Nephron progenitor cell (in vitro differentiated cells): Measurements from ENCODE around the gene SLC2A9.

Source experiments
- DNase-seq: peaks from one replicate; pipeline ENCODE4 v3.0.0; 2021
- H3K27ac Mint-ChIP-seq: 2 replicates; pipeline ENCODE4 v1.8.0; 2021; ENCODE audit warnings: mild to moderate bottlenecking, moderate library complexity, mixed read lengths
- H3K27me3 Mint-ChIP-seq: 2 replicates; pipeline ENCODE4 v1.8.0; 2021; ENCODE audit warnings: mild to moderate bottlenecking, low read depth, mixed read lengths; ENCODE audit not compliant: poor library complexity
- H3K36me3 Mint-ChIP-seq: 2 replicates; pipeline ENCODE4 v1.8.0; 2021; ENCODE audit warnings: low read depth, mixed read lengths
- H3K4me1 Mint-ChIP-seq: 2 replicates; pipeline ENCODE4 v1.8.0; 2021; ENCODE audit warnings: mixed read lengths
- H3K4me3 Mint-ChIP-seq: 2 replicates; pipeline ENCODE4 v1.8.0; 2021; ENCODE audit warnings: mild to moderate bottlenecking, moderate library complexity, mixed read lengths
- H3K9me3 Mint-ChIP-seq: 2 replicates; pipeline ENCODE4 v1.8.0; 2021; ENCODE audit warnings: mild to moderate bottlenecking, moderate library complexity, mixed read lengths
- CTCF ChIP-seq: fragments of 200-600 bp; sonication (generic); IDR thresholded peaks from 2 replicates; pipeline ENCODE4 v1.5.0; 2021; ENCODE audit warnings: antibody characterized with exemption

SLC2A9 gene

DNA sequence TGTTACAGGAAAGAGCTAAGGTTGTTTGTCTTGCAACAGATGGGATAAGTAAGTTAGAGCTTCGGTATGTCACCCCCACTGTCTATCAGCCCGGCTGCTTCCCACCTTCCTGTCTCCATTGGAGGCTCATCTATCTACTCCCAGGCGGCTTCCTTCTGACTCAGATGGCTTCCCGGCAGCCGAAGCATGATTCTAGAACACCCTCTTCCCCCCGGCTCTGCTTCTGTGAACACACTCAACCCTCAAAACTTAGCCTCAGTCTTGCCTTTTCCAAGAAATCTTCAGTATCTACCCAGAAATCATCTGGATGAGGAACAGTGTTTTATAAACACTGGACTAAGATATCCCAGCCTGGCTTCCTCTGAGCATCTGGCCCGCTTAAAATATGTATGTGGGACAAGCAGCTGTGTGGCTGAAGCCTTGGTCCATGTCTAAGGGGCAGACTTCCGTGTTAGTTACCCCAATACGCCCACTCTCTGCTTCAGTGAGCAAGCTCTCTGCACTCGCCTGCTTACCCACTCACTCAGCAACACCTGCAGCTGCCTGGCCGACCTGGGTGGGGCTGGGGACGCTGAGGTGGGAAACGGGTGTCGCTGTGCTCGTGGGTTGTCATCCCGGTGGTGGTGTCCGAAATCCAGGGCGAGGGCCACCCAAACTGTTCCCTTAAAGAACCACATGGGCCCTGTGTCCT, 12.0 kb upstream of the SLC2A9 start:
- H3K9me3 Mint-ChIP-seq, result no peaks in the 10 kb centered on the region
- no peak for DNase-seq
- peaks cover 4% of the 10 kb centered on the region for H3K27me3 Mint-ChIP-seq
- peaks cover 63% of the 10 kb centered on the region for H3K4me1 Mint-ChIP-seq
- H3K4me3 Mint-ChIP-seq, result peak overlapping the region; percentile 5
- TF ChIP-seq CTCF, result no peak
- H3K36me3 Mint-ChIP-seq, result no peaks in the 10 kb centered on the region
- peak overlapping the region; percentile 15 for H3K27ac Mint-ChIP-seq

DNA sequence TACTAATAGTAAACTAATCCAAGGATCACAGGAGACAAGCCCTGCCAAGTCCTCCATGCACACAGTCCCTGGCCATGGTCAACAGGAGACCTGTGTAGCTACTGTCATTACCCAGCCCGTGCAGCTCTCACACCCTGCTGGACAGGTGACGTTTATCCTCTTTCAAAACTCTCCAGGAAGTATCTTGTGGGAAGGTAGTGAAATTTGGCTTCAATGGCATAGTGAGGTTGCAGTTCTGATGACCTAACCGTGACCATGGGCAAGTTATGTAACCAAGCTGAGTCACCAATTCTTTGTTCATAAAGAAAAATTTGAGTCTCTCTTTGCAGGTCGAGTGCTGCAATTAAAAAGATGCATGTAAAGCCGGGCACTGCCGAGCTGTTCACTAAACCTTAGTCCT, 11.3 kb upstream of the SLC2A9 start:
- TF ChIP-seq CTCF, result no peak
- H3K4me1 Mint-ChIP-seq, result peaks cover 63% of the 10 kb centered on the region
- H3K36me3 Mint-ChIP-seq, result no peaks in the 10 kb centered on the region
- no peaks in the 10 kb centered on the region for H3K27me3 Mint-ChIP-seq
- no peaks in the 10 kb centered on the region for H3K9me3 Mint-ChIP-seq
- no peak for DNase-seq
- no peak overlapping the region for H3K4me3 Mint-ChIP-seq
- no peak overlapping the region for H3K27ac Mint-ChIP-seq

DNA sequence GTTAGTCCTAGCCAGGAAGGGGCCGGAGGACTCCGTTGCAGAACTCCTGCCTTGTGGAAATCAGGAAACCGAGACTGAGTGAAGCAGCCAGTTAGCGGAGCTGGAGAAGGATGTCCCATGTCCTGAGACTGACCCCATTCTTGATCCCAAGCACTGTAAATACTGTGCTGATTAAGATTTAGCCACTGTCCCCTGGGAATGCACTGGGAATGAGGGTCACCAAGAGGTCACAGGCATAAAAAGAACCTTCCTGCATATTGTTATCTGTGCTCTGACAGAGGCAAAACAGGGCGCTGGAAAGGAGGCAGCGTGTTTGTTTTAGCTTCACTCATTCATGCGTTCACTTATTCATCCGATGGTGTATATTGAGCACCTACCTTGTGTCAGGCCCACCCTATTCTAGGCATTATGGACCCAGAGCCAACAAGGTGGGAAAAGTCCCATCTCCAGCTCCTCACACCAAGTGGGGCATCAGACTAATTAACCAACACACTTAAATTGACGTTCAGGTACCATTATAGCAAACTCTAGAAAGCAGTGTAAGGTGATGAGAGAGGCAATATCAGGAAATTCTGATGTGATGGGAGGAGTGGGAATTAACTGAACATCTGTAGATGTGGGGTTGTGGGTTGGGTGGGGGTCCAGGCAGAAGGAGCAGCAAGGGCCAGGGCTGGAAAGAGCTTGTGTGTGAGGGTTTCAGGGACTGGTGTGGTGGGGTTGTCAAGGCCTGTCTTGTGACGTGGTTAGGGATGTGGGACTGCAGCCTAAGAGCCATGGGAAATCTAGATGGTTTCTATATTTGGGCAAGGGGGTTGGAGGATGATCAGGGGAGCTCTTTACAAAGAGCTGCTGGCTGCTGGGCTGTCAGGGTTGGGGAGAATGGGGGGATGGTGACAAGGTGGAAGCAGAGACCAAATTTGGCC, 10.6 kb upstream of the SLC2A9 start:
- H3K4me1 Mint-ChIP-seq, result peaks cover 58% of the 10 kb centered on the region
- peaks cover 3% of the 10 kb centered on the region for H3K27me3 Mint-ChIP-seq
- H3K27ac Mint-ChIP-seq, result peak overlapping the region; percentile 83
- peak; percentile 46 for DNase-seq
- no peaks in the 10 kb centered on the region for H3K36me3 Mint-ChIP-seq
- H3K4me3 Mint-ChIP-seq, result no peak overlapping the region
- H3K9me3 Mint-ChIP-seq, result peaks cover 6% of the 10 kb centered on the region
- no peak for TF ChIP-seq CTCF

DNA sequence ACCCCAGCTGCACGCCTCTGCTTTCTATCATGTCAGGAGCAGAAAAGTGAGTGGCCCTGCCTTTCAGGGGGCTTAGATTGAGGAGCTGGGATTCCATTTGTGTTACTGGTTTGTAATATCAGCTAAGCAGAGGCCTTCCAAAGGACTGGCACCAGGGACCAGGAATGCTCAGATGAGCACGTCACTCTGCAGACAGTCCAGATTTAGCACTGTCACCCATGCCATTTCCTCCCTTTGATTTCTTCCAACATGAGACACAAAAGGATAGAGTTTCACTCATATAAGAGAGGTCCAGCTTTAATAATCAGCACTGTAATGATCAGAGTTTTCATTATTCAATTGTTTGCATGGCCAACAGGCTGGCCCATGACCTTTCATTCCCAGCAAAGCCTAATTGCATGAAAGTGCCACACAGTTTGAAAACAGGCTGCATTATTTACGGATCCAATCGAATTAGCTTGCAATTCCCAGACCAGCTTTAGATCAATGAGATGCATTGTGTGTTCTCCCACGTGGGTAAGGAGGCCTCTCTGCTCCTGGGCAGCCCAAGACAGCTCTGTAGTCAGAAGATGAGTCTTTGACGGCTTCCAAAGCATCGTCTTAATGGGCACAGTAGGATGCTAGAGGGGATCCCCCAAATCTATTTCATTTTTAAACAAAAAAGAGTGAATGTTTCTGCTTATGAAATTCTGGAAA, 9.8 kb upstream of the SLC2A9 start:
- no peaks in the 10 kb centered on the region for H3K36me3 Mint-ChIP-seq
- H3K4me1 Mint-ChIP-seq, result peaks cover 52% of the 10 kb centered on the region
- H3K9me3 Mint-ChIP-seq, result peaks cover 7% of the 10 kb centered on the region
- DNase-seq, result no peak
- no peak overlapping the region for H3K4me3 Mint-ChIP-seq
- peaks cover 5% of the 10 kb centered on the region for H3K27me3 Mint-ChIP-seq
- H3K27ac Mint-ChIP-seq, result no peak overlapping the region
- no peak for TF ChIP-seq CTCF

- DNase-seq, result no peak
- Mint-ChIP-seq H3K36me3 (no peaks in the 10 kb centered on the region), H3K4me3 (no peak overlapping the region), H3K4me1 (peaks cover 44% of the 10 kb centered on the region), H3K27ac (no peak overlapping the region), H3K27me3 (peaks cover 12% of the 10 kb centered on the region), H3K9me3 (peaks cover 7% of the 10 kb centered on the region)
- TF ChIP-seq CTCF, result no peak
These were observed 8.1 kb upstream of the SLC2A9 start for GRCh38 chr4:10029403-10029802.
